Measurements from ENCODE around the gene SMYD3.

SMYD3 gene

DNA sequence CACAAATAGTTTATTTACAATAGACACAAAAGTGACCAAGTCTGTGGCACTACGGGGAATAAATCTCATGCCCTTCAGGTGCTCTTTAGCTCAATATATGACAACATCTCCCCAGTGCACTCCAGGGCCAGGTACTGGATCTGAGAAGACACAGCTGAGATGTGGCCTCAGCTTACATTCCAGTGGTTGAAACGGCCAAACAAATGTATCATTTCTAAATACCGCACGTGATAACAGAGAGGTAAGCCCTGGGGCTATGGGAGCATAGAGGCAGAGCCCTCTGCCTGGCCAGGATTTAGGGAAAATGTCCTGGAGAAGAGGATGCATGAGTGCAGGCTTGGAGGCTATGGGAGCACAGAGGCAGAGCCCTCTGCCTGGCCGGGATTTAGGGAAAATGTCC, 630.5 kb downstream of the SMYD3 start:
- no peak for DNase-seq

DNA sequence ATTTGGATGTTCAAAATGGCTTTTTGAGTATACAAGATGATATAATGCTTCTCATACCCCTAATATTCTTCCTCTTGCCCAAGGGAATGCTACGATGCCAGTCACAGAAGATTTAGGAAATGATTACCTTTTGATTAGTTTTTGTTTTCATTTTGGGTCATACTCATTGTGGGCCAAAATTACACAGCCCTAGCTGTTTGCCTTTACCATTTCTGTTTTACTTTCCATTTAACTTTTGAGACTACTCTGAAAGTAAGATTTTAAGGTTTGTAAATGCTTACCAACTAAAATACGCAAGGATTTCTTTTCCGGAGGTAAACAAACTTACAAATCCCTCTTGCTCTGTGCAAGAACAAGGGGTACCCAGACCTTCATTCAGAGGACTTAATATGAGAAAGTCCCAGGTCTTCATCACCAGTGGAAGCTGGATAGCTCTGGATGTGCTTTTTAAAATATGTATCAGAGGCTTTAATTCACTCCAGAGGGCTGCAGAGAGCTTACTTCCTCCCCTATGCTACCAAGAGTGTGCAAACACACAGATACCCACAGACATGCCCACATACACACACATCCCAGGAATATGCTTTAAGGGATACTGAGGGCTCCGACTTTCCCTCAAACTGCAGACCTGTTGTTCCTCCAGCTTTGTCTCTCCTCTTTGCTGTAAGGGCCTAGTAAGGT, 631.4 kb downstream of the SMYD3 start:
- DNase-seq: no peak

DNA sequence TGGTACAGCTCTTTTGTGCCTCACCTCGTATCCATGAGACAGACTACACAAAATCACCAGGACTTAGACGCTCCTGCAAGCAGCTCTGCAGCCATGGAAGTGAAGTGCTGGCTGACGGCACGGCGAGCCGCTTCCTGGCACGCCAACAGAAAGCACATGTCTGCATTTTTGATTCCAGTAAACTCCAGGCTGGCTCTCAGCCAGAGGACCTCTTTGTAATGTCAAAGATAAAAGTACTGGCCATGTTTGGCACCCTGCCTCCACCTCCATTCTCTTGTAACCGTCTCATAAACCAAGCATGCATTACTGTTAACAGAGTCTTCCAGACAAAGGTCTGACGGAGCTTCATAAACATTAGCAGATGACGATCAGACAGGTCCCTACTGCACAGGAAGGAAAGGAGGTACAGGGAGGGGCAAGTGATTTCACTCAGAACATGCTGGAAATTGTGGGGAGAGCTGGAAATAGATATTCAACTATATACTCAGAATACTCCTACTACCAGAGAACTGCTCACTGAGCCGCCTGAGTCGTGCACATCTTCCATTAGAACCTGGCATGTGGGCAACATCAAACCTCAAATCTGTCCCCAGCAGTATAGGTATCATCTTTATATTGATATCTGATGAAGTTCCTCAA, 632.0 kb downstream of the SMYD3 start:
- DNase-seq: peak; percentile 20

DNA sequence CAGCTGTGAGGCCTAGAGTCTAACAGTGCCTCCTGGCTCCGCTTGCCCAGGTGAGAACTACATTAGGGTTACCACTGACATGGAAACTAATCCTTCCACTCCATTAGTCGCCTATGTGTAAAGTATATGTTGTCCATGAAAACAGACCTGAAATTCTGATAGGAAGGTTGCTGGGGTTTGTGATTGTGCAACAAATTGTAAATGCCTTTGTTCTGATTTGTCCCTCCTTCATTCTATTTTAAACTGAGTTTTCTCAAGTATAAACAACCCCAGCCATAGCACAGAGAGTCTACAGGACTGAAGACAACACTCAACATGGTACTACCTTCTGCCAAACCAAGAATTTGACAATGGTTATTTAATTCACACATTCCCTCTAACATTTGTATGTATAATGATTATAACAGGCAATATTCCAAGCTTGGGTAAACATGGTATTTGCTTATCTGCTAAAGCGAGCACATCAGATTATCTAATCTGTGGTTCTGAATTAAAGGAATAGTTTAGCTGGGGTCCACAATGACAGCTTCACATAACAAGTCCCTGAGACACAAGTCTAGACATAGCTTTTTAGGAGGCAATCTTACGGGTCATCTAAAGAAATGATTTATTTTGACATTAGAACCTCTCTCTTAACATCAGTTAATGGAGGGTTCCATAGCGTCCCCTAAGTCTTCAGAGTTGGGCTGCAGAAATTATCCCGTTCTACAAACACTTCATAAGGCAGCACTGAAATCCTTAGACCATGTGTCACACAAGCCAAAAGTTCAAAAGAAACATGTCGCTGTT, 633.0 kb downstream of the SMYD3 start:
- no peak for DNase-seq

DNA sequence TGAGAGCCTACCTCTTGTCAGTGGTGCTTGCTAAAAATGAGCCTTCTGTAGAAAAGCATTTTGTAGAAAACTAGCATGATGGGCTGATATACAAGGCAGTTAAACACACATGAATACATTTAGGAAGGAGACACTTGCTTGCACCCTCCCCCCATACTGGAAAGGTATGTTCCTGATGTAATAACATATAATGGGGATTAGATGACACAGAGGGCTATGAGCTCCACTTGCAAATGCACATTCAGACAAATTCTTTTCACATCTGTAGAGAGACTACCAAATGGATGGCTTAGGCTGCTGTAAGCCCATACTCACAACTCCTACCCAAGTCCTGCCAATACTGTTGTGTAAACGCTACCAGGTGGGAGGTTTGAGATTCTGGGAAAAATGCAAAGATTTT, 634.0 kb downstream of the SMYD3 start:
- no peak for DNase-seq

DNA sequence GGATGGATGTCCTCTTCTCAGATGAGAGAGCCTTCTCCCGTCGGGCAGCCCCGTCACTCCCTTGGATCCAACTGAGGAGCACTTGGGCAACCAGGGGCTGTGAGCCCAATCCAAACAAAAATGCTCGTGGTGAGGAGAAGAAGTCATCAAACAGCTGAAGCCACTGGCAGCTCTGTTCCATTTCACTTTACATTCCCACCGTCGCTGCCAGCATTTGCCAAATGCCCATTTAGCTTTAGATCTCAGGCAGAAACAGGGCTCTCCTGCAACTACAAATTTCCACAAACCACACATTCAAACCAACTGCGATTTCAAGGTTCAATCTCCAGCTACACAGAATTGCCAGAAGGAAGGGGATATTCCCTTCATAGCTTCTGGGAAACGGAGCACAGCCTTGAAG, 634.6 kb downstream of the SMYD3 start:
- DNase-seq: no peak

DNA sequence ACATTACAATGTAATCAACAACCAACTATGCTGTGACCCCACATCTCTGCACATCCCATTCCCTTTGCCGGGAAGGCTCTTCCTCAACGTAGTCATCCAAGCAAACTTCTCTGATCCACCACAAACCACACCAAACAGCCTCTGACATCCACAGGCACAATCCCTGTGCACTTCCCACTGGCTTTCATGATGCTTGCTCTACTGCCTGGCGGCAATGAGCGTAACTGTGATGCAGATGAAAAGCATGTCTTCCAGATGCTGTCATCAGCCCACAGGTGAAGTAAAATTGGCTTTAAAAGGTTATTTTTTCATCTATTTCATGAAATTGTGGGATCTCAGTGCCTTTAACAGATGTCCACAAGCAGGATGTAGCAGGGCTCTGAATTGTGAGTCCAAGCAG, 635.2 kb downstream of the SMYD3 start:
- DNase-seq: no peak

DNA sequence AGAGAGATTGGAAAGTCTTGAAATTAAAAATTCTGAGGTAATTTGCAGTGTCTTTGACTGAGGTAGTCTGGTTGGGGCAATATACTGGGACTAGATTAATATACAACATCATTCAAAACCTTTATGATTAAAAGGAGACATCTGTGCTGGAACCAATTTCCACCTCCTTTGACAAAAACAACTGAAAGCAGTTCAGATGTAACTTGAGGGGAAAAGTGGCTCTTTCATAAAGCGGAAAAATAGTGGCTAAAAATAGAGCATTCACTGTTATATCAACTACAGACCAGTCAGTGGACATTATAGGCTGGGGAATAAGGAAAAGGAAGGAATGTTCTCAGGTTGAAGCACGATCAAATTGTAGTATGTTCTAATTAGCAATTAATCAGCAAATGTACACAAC, 635.9 kb downstream of the SMYD3 start:
- no peak for DNase-seq

DNA sequence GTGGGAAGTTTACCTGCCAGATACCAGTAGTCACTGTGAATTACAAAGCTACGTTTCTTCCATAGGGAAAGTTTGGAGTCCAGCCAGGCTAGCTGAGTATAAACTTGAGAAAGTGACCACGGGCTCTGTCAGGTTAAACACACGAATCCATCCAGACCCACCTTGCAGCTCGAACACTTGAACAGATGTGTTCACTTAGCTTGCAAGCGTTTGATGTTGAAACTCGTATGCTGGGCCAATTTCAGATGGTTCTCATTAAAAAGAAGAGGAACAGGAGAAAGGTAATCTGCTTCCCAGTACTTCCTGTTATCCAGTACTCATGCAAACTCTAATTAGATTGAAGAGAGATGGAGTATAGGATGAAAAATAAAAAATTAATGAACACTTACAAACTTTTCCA, 636.4 kb downstream of the SMYD3 start:
- DNase-seq: no peak

DNA sequence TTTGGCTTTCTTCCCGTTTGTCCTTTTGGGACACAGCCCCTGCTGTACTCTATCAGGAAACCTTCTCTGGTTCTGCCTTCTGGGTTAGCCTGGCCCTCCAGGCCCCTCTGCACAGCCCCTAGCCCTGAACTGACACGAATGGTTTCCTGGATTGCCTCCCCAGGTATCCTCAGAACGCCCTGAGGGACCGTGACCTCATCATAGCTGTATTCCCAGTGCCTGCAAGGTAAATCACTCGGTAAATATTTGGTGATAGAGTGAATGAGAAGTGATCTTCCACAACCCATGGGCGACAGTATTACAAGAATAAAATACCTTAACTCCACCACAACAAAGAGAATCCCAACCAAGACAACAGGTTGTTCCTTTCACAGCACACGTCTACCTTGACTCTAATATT, 637.2 kb downstream of the SMYD3 start:
- no peak for DNase-seq

DNA sequence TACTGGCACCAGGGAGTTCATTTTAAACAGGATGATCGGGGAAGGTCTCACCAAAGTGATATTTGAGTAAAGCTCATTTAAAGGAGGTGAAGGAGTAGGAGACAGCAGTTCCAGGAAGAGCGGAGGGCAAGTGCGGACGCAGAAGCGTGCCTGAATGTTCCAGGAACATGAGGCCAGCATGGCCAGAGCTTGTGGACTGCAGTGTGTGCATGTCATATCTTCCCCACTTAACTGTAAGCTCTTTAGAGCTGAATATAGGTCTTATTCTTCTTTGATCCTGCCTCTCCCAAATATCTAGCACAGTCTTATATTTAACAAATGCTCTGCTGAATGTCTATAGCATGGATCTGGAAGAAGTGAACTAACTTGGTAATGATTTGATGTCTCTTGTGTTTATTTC, 639.3 kb downstream of the SMYD3 start:
- no peak for DNase-seq

DNA sequence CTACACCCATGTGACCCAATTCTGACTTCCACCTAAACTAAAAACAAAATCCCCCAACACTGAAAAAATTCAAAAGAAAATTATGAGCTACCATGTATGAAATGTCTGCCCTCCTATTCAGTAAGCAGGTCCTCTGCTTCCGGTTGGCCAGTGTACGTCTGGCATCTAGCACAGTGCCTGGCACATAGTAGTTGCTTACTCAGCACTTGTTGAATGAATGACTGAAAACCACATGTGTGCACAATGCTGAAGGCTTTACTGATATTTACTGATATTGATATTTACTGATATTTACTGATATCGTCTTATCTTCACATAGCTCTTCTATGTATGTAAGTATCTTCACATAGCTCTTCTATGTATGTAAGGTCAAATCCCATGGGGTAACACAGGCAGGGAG, 642.2 kb downstream of the SMYD3 start:
- no peak for DNase-seq

DNA sequence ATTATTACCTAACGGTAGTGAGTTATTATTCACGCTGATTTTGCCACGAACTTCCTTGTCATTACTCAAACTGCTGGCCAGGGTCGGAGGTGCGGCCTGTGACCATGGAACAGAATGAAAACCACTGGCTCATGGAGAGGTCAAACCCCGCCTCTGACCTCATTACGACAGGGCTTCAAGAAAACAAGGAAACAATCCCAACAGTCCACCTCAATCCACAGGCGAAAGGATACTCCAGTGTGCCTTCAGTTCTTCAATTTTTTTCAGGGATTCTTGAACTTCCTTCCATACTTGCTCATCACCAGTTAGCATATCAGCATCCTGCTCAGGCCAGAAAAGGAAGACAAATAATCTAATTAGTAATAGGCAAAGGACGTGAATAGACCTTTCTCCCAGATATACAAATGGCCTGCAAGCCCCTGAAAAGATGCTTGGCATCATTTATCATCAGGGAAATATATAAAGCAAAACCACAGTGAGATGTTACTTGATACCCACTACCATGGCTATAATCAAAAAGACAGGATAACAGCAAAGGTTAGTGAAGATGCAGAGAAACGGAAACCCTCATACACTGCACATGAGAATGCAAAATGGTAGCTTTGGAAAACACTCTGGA, 643.4 kb downstream of the SMYD3 start:
- no peak for DNase-seq

DNA sequence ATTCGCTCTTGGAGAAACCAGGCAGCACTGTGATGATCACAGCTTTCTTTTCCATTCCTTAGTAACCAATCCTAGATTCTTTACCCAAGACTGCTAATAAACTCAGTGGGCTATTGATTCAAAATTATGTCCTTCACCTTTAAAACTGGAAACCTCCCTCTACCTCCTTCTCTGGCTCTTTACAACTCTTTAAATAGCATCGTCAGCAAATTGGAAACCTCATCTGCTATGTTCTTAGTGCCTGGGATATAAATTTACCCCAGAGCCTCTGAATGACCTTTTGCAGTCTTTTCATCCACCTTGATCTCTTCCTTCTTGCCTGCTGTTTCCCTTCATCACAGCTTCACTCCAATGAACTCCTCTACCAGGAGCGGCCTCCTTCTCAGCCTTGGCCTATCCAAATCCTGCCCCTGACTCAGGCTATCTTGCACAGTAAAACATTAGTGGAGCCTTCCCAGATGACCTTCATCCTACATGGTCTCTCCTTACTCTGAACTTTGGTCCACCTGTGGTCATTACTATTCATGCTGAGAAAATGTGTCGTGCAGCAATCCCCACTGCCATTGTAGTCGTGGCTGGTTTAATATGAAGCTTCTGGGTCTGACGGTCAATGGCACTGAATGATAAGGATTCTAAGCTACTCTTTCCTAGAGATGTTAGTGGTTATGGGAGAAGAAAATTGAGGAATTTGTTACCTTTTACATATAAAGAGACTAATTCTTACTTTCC, 644.1 kb downstream of the SMYD3 start:
- no peak for DNase-seq

DNA sequence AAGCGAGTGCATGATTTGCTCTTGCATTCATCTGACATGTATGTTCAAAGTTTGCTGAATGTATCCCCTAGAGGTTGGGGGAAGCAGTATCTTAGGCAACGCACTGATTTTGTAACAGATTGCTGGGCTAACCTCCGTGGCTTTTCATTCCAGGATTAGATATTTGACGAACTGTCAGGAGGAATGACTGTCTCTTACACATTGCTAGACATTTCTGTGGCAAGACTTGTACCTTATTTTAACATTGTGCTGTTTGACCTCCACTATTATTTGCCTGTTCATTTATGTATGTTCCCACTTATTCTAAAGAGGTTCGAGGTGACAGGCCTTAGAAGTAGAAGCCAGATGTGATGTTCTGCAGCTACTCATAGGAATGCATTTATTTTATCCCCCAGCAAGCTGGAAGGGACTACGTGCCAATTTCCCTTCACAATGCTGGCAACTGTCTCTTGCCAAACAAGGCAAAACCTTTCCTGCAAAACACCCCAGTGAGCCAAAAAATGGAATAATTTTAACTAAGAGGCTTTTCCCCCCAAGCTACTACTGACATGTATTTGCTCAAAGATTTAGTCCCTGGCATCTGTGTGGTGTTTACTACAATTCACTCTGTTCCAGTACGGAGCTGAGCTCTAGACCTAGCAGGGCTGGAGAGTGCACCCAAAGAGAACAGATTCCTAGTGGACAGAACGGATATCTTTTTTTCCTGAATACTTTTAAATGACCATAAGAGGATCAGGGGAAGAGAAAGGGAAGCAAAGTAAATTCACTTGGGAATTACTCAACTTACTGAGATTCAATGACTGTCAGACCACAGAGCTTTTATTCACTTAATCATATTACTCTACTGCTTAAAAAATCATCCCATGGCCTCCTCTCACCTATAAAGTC, 646.2 kb downstream of the SMYD3 start:
- no peak for DNase-seq

DNA sequence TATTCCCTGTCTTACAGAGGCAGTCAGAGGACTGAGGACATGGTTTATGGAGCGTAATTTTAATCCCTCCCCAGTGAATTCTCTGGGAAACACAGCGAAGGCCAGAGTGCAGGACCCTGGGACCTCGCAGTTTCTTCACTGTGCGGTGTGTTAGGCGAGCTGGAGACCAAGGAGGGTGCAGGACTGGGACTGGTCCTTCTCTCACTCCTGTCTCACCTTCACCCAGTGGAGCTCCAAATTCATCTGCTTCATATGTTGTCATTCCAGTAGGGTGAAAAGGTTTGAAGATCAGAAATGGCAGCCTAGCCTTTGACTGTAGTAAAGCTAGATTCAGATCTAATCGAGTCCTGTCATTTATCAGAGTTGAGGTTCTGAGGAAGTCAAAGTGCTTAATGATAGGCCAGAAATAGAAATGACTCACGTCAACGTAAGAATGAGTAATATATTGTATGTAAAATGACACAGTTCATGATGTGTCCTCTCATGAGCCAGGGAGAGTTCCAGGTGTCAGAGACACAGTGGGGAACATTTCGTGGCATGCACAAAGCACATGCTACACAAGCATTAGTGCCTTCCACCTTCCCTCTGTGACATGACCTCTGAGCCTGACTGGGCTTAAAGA, 647.5 kb downstream of the SMYD3 start:
- no peak for DNase-seq

DNA sequence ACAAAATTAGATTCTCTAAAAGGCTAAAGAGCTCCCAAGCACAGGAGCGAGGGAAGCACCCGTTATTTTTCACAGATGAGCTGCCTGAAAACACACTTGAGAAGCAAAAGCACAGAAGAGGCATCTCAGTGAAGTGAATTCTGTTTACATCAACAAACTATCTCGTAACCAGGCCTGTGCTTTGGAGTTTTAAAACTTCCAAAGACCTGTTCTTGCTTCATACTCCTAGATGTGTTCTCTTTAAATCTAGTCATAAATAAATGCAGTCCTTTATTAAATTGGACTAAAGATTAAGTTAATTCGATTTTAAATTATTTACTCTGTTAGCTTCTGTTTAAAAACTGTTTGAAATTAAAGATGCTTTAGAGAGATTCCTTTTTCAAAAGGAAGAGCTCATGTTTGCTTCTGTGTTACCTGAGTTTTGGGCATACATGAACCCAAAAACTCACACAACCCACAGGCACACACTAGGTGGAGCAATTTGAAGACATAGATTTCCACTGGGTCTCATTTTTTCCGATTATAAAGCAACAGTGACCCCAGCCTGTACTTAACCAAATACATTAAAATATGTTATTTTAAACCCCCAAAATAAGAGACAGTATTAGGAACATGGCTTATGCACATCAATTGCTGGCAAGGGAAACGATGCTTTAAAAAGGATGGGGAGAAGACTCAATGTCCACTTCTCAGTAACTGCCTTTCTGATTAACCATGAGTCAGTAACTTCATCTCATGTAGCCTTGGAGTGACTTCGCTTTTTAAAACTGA, 648.2 kb downstream of the SMYD3 start:
- no peak for DNase-seq

DNA sequence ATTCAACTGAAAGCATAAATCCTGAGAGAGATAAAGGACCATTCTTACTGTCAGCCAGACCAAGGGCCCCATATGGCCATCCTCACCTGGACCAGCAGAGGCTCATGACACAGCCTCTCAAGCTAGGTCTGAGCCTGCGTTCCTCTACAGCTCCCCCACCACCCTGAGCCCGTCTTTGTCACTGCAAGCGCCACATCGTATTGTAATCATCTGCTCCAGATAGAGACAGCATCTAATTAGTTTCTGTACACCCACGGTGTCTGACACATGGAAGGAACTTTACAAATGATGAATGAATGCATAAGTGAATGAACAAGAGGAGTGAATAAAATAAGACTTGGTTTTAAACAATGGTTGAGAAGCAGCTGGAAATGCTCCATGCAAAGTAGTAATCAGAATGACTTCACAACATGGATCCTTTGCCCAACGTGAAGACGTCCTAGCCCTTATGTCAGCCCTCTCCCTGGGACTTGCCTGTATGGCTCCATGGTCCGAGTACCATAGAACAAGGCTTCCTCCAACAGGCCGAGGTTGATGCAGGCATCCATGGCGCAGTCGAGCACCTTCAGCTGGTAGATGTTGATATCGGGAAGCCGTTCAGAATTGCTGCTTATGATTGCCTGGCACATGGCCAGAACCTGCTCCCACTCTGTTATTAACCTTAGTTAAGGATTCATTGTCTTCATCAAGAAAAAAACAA, 648.9 kb downstream of the SMYD3 start:
- no peak for DNase-seq

DNA sequence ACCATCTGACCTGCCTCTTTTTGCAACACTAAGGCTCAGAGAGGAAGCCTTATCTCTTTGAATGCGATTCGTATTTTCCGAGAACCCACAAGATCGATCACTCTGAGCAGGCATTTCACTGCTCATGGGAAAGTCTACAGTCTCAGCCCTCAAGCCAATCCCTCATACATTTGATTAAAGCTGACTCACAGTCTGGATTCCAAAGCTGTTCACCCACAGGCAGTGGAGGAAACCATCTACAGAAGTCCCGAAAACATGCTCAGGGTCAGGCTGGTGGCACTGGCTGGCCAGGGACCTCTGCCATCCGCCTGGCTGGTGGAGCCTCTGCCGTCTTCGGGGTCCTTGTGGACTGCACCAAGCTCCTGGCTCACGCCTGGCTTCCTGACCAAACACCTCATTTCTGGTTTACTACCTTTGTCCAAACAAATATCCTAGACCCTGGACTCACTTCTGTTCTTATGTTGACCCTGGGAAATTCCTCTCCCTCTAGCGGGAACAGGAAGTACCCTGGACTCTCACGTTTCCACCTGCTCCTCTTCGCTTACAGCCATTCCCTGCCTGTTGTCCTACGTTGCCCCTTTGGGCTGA, 650.0 kb downstream of the SMYD3 start:
- DNase-seq: no peak
